ENCODE data around the gene ATP2A1. TPM values are rescaled to one million over a fixed set of nuclear protein-coding genes. Genes with fewer than 3 reads are reported as not detected.

The ATP2A1 gene
- total and polyA plus RNA-seq, 2 experiments from 2014 or later: 0.73 to 4.0 TPM

GRCh38 chr16:28866454-28866804 is 11.9 kb upstream of the ATP2A1 start:
- Histone ChIP-seq H3K27ac (ENCODE audit: low read depth) (no peak overlapping the region), H4K20me1 (replicated peaks; ENCODE audit: insufficient read depth) (peaks cover 10% of the 10 kb centered on the region), H3K79me2 (replicated peaks; ENCODE audit: insufficient read depth) (peaks cover 27% of the 10 kb centered on the region), H2AFZ (no peak overlapping the region), H3K27me3 (ENCODE audit: insufficient read depth) (no peaks in the 10 kb centered on the region), H3K4me2 (no peak overlapping the region), H3K36me3 (ENCODE audit: insufficient read depth) (peaks cover 4% of the 10 kb centered on the region), H3K4me1 (ENCODE audit: insufficient read depth) (peaks cover 20% of the 10 kb centered on the region; the same call in 1 of the 2 replicates), H3F3A (replicated peaks; ENCODE audit: low read depth) (no peaks in the 10 kb centered on the region), H3K9me2 (ENCODE audit: insufficient read depth) (no peaks in the 10 kb centered on the region), H3K4me3 (no peak overlapping the region)
- no peak for ATAC-seq
- Mint-ChIP-seq H3K4me1 (peaks cover 16% of the 10 kb centered on the region), H3K9me3 (no peaks in the 10 kb centered on the region), H3K27ac (no peak overlapping the region), H3K4me3 (no peak overlapping the region), H3K36me3 (ENCODE audit: low read depth) (peaks cover 34% of the 10 kb centered on the region), H3K27me3 (ENCODE audit: insufficient read depth, low read depth, poor library complexity) (peaks cover 16% of the 10 kb centered on the region)
- no peak for TF ChIP-seq EZH2 (IDR thresholded peaks at IDR 0.05; ENCODE audit: low read depth, unreplicated experiment)
- no peak for DNase-seq (ENCODE audit: low spot score)

GRCh38 chr16:28867241-28867640 is 11.0 kb upstream of the ATP2A1 start:
- H3K4me3 Mint-ChIP-seq: no peak overlapping the region; the same call in 2 of the 3 replicates
- TF ChIP-seq ZNF114 (CRISPR knock-in tag; IDR thresholded peaks at IDR 0.05): no peak
- no peak for TF ChIP-seq ZNF462 (CRISPR knock-in tag; IDR thresholded peaks at IDR 0.05)
- no peak for TF ChIP-seq ZNF331 (CRISPR knock-in tag; IDR thresholded peaks at IDR 0.05; ENCODE audit: low read depth)
- TF ChIP-seq CTCF (conservative IDR thresholded peaks at IDR 0.05; ENCODE audit: low read depth in 2 of 2): no peak
- no peak for TF ChIP-seq EZH2 (IDR thresholded peaks at IDR 0.05; ENCODE audit: low read depth, unreplicated experiment)
- no peak for TF ChIP-seq POLR2AphosphoS5 (IDR thresholded peaks at IDR 0.05; ENCODE audit: low read depth)
- no peak for TF ChIP-seq JUNB (IDR thresholded peaks at IDR 0.05; ENCODE audit: unreplicated experiment)
- TF ChIP-seq EZH2phosphoT487 (IDR thresholded peaks at IDR 0.05; ENCODE audit: unreplicated experiment): no peak
- no peak for TF ChIP-seq REST (IDR thresholded peaks at IDR 0.05; ENCODE audit: unreplicated experiment)
- TF ChIP-seq, protein P1, sequence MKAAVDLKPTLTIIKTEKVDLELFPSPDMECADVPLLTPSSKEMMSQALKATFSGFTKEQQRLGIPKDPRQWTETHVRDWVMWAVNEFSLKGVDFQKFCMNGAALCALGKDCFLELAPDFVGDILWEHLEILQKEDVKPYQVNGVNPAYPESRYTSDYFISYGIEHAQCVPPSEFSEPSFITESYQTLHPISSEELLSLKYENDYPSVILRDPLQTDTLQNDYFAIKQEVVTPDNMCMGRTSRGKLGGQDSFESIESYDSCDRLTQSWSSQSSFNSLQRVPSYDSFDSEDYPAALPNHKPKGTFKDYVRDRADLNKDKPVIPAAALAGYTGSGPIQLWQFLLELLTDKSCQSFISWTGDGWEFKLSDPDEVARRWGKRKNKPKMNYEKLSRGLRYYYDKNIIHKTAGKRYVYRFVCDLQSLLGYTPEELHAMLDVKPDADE (IDR thresholded peaks at IDR 0.05): no peak

More at GRCh38 chr16:28867241-28867640, 11.0 kb upstream of the ATP2A1 start:
- H3K36me3 ChIP-seq (ENCODE audit: insufficient read depth): peaks cover 4% of the 10 kb centered on the region
- peaks cover 19% of the 10 kb centered on the region; the same call in 1 of the 2 replicates for H3K4me1 ChIP-seq (ENCODE audit: insufficient read depth)
- H3K9me2 ChIP-seq (ENCODE audit: insufficient read depth): no peaks in the 10 kb centered on the region
- H4K20me1 ChIP-seq (replicated peaks; ENCODE audit: insufficient read depth): peaks cover 10% of the 10 kb centered on the region
- H2AFZ ChIP-seq: no peak overlapping the region
- peaks cover 32% of the 10 kb centered on the region for H3K36me3 Mint-ChIP-seq (ENCODE audit: low read depth)
- H3K4me1 Mint-ChIP-seq: peaks cover 16% of the 10 kb centered on the region
- DNase-seq (ENCODE audit: low spot score) (no peak), ATAC-seq (no peak)
- H3K79me2 ChIP-seq (replicated peaks; ENCODE audit: insufficient read depth): peaks cover 19% of the 10 kb centered on the region
- no peak overlapping the region for H3K27ac Mint-ChIP-seq
- H3K27me3 Mint-ChIP-seq (ENCODE audit: insufficient read depth, low read depth, poor library complexity): peaks cover 13% of the 10 kb centered on the region
- no peaks in the 10 kb centered on the region for H3K27me3 ChIP-seq (ENCODE audit: insufficient read depth)
- H3K9me3 Mint-ChIP-seq: no peaks in the 10 kb centered on the region
- H3K4me2 ChIP-seq: no peak overlapping the region
- H3K27ac ChIP-seq (ENCODE audit: low read depth): no peak overlapping the region
- H3F3A ChIP-seq (replicated peaks; ENCODE audit: low read depth): no peaks in the 10 kb centered on the region
- no peak overlapping the region for H3K4me3 ChIP-seq

Measured in GM23338 (cell line).